HG03135 (cell line): ENCODE results near the gene SAMHD1.
"Not testable (repeated sequence)": the region's sequence is repeated elsewhere in the genome, so short reads cannot be mapped to it uniquely, and the experiment has no call there.

Experiments used
- ATAC-seq: cut with Tn5 transposase; IDR thresholded peaks from one replicate; pipeline ENCODE4 v1.9.1; 2021; ENCODE audit warnings: mild to moderate bottlenecking, moderate library complexity; ENCODE audit not compliant: unreplicated experiment

Gene SAMHD1

DNA sequence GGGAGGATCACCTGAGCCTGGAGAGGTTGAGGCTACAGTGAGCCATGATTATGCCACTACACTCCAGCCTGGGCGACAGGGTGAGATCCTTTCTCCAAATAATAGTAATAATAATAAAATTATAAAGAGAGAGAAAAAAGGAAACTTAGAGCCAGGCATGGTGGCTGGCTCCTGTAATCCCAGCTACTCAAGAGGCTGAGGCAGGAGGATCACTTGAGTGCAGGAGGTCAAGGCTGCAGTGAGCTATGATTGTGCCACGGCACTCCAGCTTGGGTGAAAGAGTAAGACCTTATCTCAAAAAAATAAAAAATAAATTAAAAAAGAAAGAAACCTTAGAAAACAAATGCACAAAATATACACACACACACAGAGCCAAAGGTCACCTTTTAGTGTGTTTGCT is 5.2 kb upstream of the SAMHD1 start:
- no peak for ATAC-seq

DNA sequence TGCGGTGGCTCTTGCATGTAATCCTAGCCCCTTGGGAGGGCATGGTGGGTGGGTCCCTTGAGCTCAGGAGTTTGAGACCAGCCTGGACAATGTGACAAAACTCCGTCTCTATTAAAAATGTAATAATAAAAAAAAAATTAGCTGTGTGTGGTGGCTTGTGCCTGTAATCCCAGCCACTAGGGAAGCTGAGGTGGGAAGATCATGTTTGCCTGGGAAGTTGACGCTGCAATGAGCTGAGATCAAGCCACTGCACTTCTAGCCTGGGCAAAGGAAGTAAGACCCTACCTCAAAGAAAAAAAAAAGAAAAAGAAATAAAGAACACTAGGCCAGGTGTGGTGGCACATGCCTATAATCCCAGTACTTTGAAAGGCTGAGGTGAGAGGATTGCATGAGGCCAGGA is 4.5 kb upstream of the SAMHD1 start:
- no peak for ATAC-seq

DNA sequence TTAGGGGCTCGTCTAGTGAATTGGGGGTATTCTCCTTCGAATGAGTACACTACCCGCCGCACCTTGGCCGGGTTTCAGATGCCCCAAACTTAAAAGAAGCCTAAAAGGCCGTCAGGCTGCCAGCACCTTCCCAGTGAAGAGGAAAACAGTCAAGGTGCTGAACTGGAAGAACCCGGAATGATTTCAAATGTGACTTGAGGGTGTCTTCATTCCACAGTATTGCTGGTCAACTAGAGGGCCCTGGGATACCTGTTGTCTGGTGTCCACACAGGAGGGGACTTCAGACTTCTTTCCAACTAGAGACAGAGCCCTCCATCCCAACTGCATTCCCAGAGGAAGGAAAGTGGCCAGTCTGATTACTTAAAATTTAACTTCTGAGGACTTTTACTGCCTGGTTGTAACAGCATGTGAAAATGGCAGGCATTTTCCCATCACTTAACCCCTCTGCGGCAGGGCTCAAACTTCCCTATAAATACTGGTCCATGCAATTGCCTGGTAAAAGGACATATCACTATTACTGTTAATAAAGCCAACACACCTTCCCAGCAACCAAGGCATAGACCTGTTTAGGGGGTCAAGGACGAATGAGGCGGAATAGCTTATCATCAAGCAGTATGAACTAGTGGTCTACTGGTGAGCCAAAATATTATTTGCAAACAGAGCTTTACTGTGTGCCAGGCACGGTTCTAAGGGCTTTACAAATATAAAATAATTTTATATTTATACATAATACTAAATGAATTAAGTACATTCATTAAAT is 651 bp upstream of the SAMHD1 start:
- ATAC-seq = no peak

DNA sequence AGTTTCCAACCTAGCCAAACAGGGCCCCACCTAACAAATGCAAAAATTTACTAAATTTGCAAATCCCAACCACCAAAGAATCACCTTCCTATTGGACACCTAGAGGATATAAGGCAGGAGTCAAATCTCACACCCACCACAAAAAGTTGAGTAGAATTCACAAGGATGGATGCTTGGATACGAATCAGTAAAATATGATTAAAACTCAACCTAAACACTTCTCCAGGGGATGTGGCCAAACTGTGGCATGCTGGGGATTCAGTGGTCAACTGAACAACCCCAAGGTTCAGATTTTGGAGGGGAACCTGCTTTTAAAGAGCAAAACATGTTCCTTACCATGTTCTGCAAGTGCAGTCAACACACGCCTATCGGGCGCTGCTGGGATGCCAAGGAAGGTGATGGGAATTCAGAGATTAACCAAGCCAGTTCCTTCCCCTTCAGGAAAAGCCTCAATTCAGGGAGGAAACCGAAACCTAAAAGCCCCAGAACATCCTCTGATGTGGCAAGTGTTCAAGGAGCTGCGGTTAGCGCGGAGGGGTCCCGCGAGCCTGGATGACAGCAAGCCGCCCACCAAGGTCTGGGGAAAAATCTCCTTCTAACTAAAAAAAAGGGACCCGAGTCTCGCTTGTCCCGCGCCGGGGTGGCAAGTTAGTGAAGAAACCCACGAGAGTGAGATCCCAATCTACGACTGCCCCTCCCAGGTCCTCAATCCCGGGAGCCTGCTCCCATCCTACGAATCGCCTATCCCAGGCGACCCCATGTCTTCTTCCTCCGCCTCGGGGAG is 902 bp downstream of the SAMHD1 start:
- ATAC-seq = no peak

DNA sequence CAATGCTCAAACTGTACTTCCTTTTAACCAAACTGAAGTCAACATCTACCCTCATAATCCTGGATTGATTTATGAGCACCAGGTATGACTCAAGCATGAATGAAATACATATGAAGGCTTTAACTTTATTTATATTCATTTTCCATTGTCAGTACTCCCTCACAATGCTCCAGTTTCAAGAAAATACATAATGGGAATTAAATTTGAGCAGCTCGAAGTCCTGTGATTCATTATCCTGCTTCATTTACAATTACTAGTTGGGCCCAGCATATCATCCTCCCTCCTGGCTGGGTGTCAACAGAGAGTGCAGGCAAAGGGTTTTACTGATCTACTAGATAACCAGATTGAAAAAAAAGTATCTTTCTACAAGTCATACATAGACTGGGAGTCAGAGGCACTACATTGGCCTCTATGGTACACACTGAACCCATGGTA is 10.1 kb downstream of the SAMHD1 start:
- no peak for ATAC-seq

DNA sequence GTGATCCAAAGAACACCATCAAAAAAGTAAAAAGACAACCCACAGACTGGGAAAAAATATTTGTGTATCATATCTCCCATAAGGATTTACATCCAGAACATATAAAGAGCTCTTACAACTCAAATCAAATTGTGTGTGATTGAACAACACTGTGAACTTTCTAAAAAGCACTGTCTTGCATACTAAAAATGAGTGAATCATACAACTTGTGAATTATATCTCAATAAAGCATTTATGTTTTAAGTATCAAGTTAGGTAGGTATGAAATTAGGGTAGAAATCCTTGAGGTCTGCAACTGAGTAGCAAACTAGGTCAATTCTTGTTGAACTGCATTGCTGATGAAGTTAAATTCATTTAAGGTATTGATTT is 14.1 kb downstream of the SAMHD1 start:
- ATAC-seq = no peak

DNA sequence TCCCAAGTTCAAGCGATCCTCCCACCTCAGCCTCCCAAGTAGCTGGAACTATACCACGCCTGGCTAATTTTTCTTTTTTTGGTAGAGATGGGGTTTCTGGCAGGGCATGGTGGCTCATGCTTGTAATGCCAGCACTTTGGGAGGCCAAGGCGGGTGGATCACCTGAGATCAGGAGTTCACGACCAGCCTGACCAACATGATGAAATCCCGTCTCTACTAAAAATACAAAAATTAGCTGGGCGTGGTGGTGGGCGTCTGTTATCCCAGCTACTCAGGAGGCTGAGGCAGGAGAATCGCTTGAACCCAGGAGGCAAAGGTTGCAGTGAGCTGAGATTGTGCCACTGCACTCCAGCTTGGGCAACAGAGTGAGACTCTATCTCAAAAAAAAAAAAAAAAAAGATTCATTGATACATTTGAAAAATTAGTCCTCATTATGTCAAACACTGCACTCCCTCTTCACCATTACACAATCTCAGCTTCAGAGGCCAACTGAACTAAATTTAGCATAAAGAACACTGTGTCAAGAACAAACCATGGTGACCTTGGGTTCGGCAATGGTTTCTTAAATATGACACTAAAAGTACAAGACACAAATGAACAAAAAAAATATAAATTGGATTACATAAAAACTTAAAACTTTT is 14.6 kb downstream of the SAMHD1 start:
- not testable (repeated sequence) for ATAC-seq

DNA sequence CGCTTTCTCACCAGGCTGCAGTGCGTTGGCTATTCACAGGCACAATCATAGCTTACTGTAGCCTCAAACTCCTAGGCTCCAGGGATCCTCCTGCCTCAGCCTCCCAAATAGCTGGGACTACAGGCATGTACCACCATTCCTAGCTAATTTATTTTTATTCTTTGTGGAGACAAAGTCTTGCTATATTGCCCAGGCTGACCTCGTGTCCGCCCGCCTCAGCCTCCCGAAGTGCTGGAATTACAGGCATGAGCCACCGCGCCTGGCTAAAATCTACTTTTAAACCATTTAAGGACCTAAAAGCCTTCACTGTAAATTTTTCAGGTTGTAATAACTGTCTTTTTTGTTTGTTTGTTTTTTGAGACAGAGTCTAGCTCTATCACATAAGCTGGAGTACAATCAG is 15.2 kb downstream of the SAMHD1 start:
- ATAC-seq = no peak

DNA sequence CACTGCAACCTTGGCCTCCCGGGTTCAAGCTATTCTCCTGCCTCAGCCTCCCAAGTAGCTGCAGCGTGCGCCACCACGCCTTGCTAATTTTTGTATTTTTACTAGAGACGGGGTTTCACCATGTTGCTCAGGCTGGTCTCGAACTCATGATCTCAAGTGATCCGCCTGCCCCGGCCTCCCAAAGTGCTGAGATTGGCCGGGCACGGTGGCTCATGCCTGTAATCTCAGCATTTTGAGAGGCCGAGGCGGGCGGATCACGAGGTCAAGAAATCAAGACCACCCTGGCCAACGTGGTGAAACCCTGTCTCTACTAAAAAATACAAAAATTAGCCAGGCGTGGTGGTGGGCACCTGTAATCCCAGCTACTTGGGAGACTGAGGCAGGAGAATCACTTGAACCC is 17.9 kb downstream of the SAMHD1 start:
- ATAC-seq = not testable (repeated sequence)

DNA sequence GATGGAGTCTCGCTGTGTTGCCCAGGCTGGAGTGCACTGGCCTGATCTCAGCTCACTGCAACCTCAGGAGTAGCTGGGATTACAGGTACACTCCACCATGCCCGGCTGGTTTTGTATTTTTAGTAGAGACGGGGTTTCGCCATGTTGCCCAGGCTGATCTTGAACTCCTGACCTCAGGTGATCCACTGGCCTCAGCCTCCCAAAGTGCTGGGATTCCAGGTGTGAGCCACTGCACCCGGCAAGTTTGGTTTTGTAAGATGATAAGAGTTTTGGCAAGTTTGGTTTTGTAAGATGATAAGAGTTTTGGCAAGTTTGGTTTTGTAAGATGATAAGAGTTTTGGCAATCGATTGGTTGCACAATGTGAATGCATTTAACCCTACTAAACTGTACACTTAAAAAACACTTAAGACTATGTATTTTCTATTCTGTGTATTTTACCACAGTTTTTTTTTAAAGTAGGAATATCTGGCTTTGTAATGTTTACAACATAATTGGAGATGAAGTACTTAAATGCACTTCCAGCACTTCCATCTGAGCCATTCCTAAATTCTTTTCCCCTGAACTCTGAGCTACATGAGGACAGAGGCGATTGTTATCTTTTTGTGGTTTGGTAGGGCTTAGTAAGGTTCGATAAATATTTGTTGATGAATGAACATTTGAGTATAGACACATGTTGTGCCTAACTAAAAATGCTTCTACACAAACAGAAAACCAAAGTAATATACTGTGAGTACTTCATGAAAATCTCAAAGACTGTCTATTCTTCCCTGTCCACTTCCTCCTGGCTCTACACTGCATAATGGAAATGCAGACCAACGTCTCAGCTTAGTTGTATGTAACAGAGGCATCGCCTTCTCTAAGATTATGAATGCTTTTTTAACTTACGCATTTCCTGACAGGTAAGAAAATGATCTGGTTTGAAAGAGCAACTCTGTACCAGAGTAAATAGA is 18.8 kb downstream of the SAMHD1 start:
- no peak for ATAC-seq

DNA sequence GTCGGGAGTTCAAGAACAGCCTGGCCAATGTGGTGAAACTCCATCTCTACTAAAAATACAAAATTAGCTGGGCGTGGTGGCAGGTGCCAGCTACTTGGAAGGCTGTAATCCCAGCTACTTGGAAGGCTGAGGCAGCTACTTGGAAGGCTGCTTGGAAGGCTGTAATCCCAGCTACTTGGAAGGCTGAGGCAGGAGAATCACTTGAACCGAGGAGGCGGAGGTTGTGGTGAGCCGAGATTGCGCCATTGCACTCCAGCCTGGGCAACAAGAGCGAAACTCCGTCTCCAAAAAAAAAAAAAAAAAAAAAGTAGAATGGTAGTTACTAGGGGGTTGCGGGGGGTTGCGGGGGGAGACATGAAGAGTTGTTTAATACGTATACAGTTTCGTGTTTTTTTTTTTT is 19.4 kb downstream of the SAMHD1 start:
- ATAC-seq = not testable (repeated sequence)

DNA sequence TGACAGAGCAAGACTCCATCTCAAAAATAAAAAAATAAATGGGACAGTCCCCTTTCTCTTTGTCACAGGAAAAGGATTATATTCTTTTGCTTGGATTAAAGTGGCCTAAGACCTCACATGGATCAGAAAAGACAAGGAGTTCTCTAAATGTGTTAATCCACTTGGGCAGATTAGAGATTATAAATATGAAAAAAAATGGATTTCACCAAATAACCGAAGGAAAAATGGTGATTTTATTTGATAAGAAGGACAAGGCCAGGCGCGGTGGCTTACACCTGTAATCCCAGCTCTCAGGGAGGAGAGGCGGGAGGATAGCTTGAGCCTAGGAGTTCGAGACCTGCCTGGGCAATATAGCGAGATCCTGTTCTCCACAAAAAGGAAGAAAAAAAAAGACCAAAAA is 21.8 kb downstream of the SAMHD1 start:
- ATAC-seq = no peak

DNA sequence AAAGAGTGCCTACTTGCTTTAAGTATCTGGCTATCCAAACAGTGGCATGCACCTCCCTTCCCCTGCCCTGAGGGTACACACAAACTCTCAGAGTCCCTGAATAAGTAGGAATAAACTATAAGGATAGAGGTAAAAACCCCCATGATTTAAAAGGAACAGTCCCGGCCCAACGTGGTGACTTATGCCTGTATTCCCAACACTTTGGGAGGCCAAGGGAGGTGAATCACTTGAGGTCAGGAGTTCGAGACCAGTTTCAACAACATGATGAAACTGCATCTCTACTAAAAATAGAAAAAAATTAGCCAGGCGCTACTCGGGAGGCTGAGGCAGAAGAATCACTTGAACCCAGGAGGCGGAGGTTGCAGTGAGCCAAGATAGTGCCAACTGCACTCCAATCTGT is 22.2 kb downstream of the SAMHD1 start:
- no peak for ATAC-seq

DNA sequence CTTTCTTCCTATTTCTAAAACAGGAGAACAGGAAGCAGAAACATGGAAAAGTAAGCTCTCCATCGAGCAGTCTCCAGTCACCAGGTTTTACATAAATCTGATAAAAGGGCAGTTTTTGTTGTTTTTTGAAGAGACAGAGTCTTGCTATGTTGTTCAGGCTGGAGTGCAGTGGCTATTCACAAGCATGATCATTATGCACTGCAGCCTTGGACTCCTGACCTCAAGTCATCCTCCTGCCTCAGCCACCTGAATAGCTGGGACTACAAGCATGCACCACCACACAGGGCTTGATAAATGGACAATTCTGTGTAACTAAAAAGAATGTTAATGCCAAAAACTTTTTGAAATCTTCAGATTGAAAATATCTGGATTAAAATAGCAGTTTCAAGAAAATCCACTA is 23.8 kb downstream of the SAMHD1 start:
- no peak for ATAC-seq

DNA sequence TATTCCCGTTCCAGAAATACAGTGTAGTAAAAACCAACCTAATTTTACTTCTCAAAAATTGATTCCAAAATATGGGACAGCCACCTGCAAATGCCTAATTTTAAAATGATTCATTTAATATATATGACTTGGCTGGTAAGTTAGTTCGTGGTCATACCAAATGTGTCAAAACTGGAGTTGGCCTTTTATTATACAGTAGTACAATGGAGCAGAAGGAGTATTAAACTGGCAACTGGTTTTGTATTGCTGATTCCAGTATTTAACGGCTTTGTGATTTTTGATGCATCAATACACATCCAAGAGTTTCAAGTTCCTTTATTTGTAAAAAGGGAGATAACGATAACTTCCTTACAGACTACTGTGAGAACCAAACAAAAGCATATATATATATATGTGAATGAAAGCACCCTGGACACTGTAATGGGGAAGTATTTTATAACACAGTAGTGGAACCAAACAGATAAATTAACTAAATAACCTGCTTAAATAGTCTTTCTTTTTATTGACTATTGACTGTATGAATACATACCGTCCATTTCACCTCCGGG is 24.8 kb downstream of the SAMHD1 start:
- ATAC-seq = no peak

DNA sequence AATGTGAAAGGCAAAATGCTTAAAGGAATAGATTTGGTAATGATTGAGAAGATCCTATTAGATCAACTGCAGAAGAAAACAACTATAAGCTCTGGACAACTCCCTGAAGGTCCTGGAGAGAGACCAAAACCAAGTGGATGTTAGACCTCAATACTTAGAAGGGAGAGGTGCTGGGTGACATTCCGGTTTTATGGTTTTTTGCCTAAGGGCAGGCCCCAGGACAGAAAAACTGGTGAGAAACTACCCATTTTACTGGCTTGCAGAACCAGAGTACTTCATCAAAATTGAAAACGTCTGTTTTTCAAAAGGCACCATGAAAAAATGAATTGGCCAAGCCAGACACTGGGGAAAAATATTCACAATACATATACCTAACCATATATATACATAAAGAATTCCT is 26.3 kb downstream of the SAMHD1 start:
- ATAC-seq = no peak

DNA sequence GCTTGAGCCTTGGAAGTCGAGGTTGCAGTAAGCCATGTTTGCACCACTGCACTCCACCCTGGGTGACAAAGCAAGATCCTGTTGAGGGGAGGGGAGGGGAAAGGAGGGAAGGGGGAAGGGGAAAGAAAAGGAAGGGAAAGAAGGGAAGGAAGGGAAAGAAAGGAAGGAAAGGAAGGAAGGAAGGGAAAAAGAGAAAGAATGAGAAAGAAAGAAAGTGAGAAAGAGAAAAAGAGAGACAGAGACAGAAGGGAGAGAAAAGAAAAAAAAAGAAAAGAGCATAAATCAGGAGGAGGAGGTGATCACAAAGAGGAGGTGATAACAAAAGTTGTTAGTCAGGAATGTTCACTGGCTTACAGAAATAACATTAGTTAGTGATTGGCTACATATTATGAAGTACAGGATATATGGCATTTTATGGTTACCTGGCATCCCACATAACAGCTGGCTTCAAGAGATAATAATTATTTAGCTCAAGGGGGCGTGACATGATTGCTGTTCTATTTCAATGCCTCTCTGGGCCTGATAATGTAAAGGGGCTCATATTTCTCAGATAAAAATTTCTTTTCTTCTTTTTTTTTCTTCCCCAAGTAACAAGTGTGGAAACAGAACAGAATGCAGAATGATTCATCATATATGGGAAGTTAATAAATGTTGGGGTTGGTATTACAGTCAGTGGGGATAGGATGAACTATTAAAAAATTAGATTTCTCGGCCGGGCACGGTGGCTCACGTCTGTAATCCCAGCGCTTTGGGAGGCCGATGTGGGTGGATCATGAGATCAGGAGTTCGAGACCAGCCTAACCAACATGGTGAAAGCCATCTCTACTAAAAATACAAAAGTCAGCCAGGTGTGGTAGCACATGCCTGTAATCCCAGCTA is 27.1 kb downstream of the SAMHD1 start:
- no peak for ATAC-seq

DNA sequence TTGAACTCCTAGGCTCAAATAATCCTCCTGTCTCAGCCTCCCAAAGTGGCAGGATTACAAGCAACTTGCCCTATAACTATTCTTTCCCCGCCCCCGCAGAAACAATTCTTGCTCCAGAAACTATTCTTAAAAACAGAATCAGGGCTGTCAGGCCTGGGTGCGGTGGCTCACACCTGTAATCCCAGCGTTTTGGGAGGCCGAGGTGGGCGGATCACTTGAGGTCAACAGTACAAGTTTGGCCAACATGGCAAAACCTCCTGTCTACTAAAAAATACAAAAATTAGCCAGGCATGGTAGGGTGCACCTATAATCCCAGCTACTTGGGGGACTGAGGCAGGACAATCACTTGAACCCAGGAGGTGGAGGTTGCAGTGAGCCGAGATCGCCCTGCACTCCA is 31.2 kb downstream of the SAMHD1 start:
- no peak for ATAC-seq

DNA sequence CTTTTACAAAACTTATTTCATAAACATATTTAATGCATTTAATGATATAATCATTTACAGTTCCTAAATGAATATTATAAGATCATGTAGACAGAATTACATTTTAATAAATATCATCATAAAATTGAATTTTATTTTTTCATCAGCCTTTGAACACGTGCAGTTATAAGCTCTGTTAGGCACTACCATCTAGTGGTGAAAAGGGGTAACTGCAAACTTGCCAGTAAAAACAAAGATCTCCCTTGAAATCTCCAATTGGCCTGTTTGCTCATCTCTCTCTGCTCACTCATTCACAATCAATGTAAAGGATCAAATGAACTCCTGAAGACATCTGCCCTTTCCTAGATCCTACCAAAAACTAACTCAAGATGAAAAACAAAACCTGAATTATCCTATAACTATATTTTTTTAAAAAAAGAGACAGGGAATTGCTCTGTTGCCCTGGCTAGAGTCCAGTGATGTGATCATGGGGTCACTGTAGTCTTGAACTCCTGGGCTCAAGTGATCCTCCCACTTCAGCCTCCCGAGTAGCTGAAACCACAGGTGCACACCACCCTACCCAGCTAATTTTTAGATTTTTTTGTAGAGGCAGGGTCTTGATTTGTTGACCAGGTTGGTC is 31.7 kb downstream of the SAMHD1 start:
- ATAC-seq = no peak
